ENCODE results near the gene EXOG.
A peak's percentile ranks its signal among the peaks of the same experiment; 100 is the strongest.

EXOG gene

GRCh38 chr3:38511546-38511945 is 15.4 kb downstream of the EXOG start:
- no peak for TF ChIP-seq CTCF (IDR thresholded peaks at IDR 0.05; ENCODE audit: low read depth, low read length)
- Histone ChIP-seq H3K36me3 (no peaks in the 10 kb centered on the region), H3K27me3 (no peaks in the 10 kb centered on the region), H3K4me3 (ENCODE audit: low read depth, low read length) (no peak overlapping the region), H3K9me3 (no peaks in the 10 kb centered on the region), H3K4me1 (no peaks in the 10 kb centered on the region)
- no peak for DNase-seq

- Histone ChIP-seq H3K4me3 (ENCODE audit: low read depth, low read length) (no peak overlapping the region), H3K27me3 (no peaks in the 10 kb centered on the region), H3K36me3 (no peaks in the 10 kb centered on the region), H3K4me1 (no peaks in the 10 kb centered on the region), H3K9me3 (no peaks in the 10 kb centered on the region)
- no peak for DNase-seq
- no peak for TF ChIP-seq CTCF (IDR thresholded peaks at IDR 0.05; ENCODE audit: low read depth, low read length)
Observed at GRCh38 chr3:38515367-38515766, 19.2 kb downstream of the EXOG start.

GRCh38 chr3:38516669-38517068 is 20.5 kb downstream of the EXOG start:
- Histone ChIP-seq H3K27me3 (no peaks in the 10 kb centered on the region), H3K36me3 (no peaks in the 10 kb centered on the region), H3K9me3 (no peaks in the 10 kb centered on the region), H3K4me3 (ENCODE audit: low read depth, low read length) (no peak overlapping the region), H3K4me1 (no peaks in the 10 kb centered on the region)
- no peak for TF ChIP-seq CTCF (IDR thresholded peaks at IDR 0.05; ENCODE audit: low read depth, low read length)
- no peak for DNase-seq

GRCh38 chr3:38519000-38519399 is 22.9 kb downstream of the EXOG start:
- H3K27me3 ChIP-seq = no peaks in the 10 kb centered on the region
- H3K9me3 ChIP-seq = no peaks in the 10 kb centered on the region
- H3K4me3 ChIP-seq (ENCODE audit: low read depth, low read length) = no peak overlapping the region
- no peaks in the 10 kb centered on the region for H3K36me3 ChIP-seq
- no peak for TF ChIP-seq CTCF (IDR thresholded peaks at IDR 0.05; ENCODE audit: low read depth, low read length)
- DNase-seq = no peak
- no peaks in the 10 kb centered on the region for H3K4me1 ChIP-seq

- H3K4me1 ChIP-seq = no peaks in the 10 kb centered on the region
- no peaks in the 10 kb centered on the region for H3K36me3 ChIP-seq
- no peak overlapping the region for H3K4me3 ChIP-seq (ENCODE audit: low read depth, low read length)
- DNase-seq = no peak
- no peaks in the 10 kb centered on the region for H3K27me3 ChIP-seq
- TF ChIP-seq CTCF (IDR thresholded peaks at IDR 0.05; ENCODE audit: low read depth, low read length) = no peak
- no peaks in the 10 kb centered on the region for H3K9me3 ChIP-seq
Observed at GRCh38 chr3:38519651-38520050, 23.5 kb downstream of the EXOG start.

GRCh38 chr3:38521391-38521987 is 25.3 kb downstream of the EXOG start:
- peak; percentile 53 for DNase-seq
- H3K9me3 ChIP-seq = no peaks in the 10 kb centered on the region
- peak; percentile 79 for TF ChIP-seq CTCF (IDR thresholded peaks at IDR 0.05; ENCODE audit: low read depth, low read length)
- no peaks in the 10 kb centered on the region for H3K36me3 ChIP-seq
- no peaks in the 10 kb centered on the region for H3K4me1 ChIP-seq
- H3K27me3 ChIP-seq = no peaks in the 10 kb centered on the region
- H3K4me3 ChIP-seq (ENCODE audit: low read depth, low read length) = no peak overlapping the region

Measured in BE2C (cell line).